ENCODE data around the gene CDKAL1. TPM values are rescaled to one million over a fixed set of nuclear protein-coding genes. Genes with fewer than 3 reads are reported as not detected.

Gene CDKAL1
- total and polyA plus RNA-seq, 2 experiments from 2014 or later: 14.4 to 19.5 TPM

- Histone ChIP-seq H3K27ac (no peak overlapping the region), H3K4me1 (ENCODE audit: insufficient read depth) (peaks cover 13% of the 10 kb centered on the region), H3K4me3 (no peak overlapping the region), H2AFZ (no peak overlapping the region), H3K9me3 (ENCODE audit: low read depth) (no peaks in the 10 kb centered on the region), H3K9me2 (replicated peaks; ENCODE audit: insufficient read depth) (no peaks in the 10 kb centered on the region), H3K36me3 (replicated peaks; ENCODE audit: insufficient read depth, low read depth) (no peaks in the 10 kb centered on the region), H3K79me2 (no peaks in the 10 kb centered on the region), H3K27me3 (no peaks in the 10 kb centered on the region), H3K4me2 (no peak overlapping the region), H4K20me1 (ENCODE audit: insufficient read depth, poor library complexity, severe bottlenecking) (no peaks in the 10 kb centered on the region)
- TF ChIP-seq EZH2phosphoT487 (IDR thresholded peaks at IDR 0.05; ENCODE audit: low read depth, severe bottlenecking, unreplicated experiment): no peak
- DNase-seq (ENCODE audit: low spot score): no peak
- WGBS (ENCODE audit: low lambda C conversion rate, missing lambda C conversion rate): 77% methylated on average over 2 of the region's 2 CpGs
Observed at GRCh38 chr6:21075986-21076385, 541.7 kb downstream of the CDKAL1 start.

GRCh38 chr6:21078497-21078896 lies 544.2 kb downstream of the CDKAL1 start:
- no peaks in the 10 kb centered on the region for H3K36me3 ChIP-seq (replicated peaks; ENCODE audit: insufficient read depth, low read depth)
- no peaks in the 10 kb centered on the region for H3K9me3 ChIP-seq (ENCODE audit: low read depth)
- DNase-seq (ENCODE audit: low spot score): no peak
- TF ChIP-seq EZH2phosphoT487 (IDR thresholded peaks at IDR 0.05; ENCODE audit: low read depth, severe bottlenecking, unreplicated experiment) (no peak), EZH2 (IDR thresholded peaks at IDR 0.05; ENCODE audit: borderline replicate concordance) (no peak), CTCF (IDR thresholded peaks at IDR 0.05; ENCODE audit: poor library complexity) (no peak)
- H2AFZ ChIP-seq: no peak overlapping the region
- H3K27ac ChIP-seq: no peak overlapping the region
- H3K27me3 ChIP-seq: no peaks in the 10 kb centered on the region
- peaks cover 13% of the 10 kb centered on the region for H3K4me1 ChIP-seq (ENCODE audit: insufficient read depth)
- H3K4me3 ChIP-seq: no peak overlapping the region
- WGBS (ENCODE audit: low lambda C conversion rate, missing lambda C conversion rate): 77% methylated on average over 3 of the region's 3 CpGs
- H3K79me2 ChIP-seq: no peaks in the 10 kb centered on the region
- H3K4me2 ChIP-seq: no peak overlapping the region
- H3K9me2 ChIP-seq (replicated peaks; ENCODE audit: insufficient read depth): no peaks in the 10 kb centered on the region
- no peaks in the 10 kb centered on the region for H4K20me1 ChIP-seq (ENCODE audit: insufficient read depth, poor library complexity, severe bottlenecking)

GRCh38 chr6:21079468-21080048 lies 545.3 kb downstream of the CDKAL1 start:
- no peak overlapping the region for H3K4me2 ChIP-seq
- H4K20me1 ChIP-seq (ENCODE audit: insufficient read depth, poor library complexity, severe bottlenecking): no peaks in the 10 kb centered on the region
- peak overlapping the region; percentile 77 for H3K27ac ChIP-seq
- H3K27me3 ChIP-seq: no peaks in the 10 kb centered on the region
- DNase-seq (ENCODE audit: low spot score): peak; percentile 28
- 37% methylated on average over 2 of the region's 2 CpGs for WGBS (ENCODE audit: low lambda C conversion rate, missing lambda C conversion rate)
- no peaks in the 10 kb centered on the region for H3K79me2 ChIP-seq
- H3K4me1 ChIP-seq (ENCODE audit: insufficient read depth): peaks cover 13% of the 10 kb centered on the region
- H3K9me3 ChIP-seq (ENCODE audit: low read depth): no peaks in the 10 kb centered on the region
- no peak overlapping the region for H2AFZ ChIP-seq
- no peaks in the 10 kb centered on the region for H3K9me2 ChIP-seq (replicated peaks; ENCODE audit: insufficient read depth)
- no peaks in the 10 kb centered on the region for H3K36me3 ChIP-seq (replicated peaks; ENCODE audit: insufficient read depth, low read depth)
- no peak overlapping the region for H3K4me3 ChIP-seq
- TF ChIP-seq EZH2phosphoT487 (IDR thresholded peaks at IDR 0.05; ENCODE audit: low read depth, severe bottlenecking, unreplicated experiment) (no peak), EZH2 (IDR thresholded peaks at IDR 0.05; ENCODE audit: borderline replicate concordance) (no peak), CTCF (IDR thresholded peaks at IDR 0.05; ENCODE audit: poor library complexity) (no peak)

GRCh38 chr6:21080221-21080620 lies 546.0 kb downstream of the CDKAL1 start:
- whole genome bisulfite sequencing (ENCODE audit: low lambda C conversion rate, missing lambda C conversion rate): 61% methylated on average over 3 of the region's 3 CpGs
- no peak overlapping the region for H3K4me3 ChIP-seq
- no peaks in the 10 kb centered on the region for H3K9me3 ChIP-seq (ENCODE audit: low read depth)
- H2AFZ ChIP-seq: no peak overlapping the region
- TF ChIP-seq EZH2phosphoT487 (IDR thresholded peaks at IDR 0.05; ENCODE audit: low read depth, severe bottlenecking, unreplicated experiment) (no peak), EZH2 (IDR thresholded peaks at IDR 0.05; ENCODE audit: borderline replicate concordance) (no peak), CTCF (IDR thresholded peaks at IDR 0.05; ENCODE audit: poor library complexity) (no peak)
- no peaks in the 10 kb centered on the region for H3K36me3 ChIP-seq (replicated peaks; ENCODE audit: insufficient read depth, low read depth)
- H3K9me2 ChIP-seq (replicated peaks; ENCODE audit: insufficient read depth): no peaks in the 10 kb centered on the region
- H3K27me3 ChIP-seq: no peaks in the 10 kb centered on the region
- H3K27ac ChIP-seq: peak overlapping the region; percentile 77
- H3K79me2 ChIP-seq: no peaks in the 10 kb centered on the region
- no peak overlapping the region for H3K4me2 ChIP-seq
- H4K20me1 ChIP-seq (ENCODE audit: insufficient read depth, poor library complexity, severe bottlenecking): no peaks in the 10 kb centered on the region
- DNase-seq (ENCODE audit: low spot score): no peak
- peaks cover 13% of the 10 kb centered on the region for H3K4me1 ChIP-seq (ENCODE audit: insufficient read depth)

All from hepatocyte (in vitro differentiated cells).